CD4-positive, alpha-beta T cell treated with Interleukin-12 subunit alpha and Interleukin-12 subunit beta, for 1 hour (primary cell): ENCODE results near the gene WWOX.

ENCODE experiments used
- DNase-seq: peaks from one replicate; pipeline ENCODE4 v3.0.0-alpha.2; 2020

WWOX gene

DNA sequence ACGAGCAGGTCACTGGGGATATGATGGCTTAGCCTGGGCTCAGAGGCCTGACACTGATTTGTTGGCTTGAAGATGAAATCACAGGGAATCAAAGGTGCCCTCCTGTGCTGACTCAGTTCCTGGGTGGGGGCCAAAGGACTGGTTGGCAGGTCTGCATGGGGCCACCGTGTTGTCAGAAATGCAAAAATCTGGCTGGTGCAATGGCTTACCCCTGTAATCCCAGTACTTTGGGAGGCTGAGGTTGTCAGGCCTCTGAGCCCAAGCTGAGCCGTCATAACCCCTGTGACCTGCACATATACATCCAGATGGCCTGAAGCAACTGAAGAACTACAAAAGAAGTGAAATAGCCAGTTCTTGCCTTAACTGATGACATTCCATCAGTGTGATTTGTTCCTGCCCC is 314.2 kb downstream of the WWOX start:
- DNase-seq, result no peak

DNA sequence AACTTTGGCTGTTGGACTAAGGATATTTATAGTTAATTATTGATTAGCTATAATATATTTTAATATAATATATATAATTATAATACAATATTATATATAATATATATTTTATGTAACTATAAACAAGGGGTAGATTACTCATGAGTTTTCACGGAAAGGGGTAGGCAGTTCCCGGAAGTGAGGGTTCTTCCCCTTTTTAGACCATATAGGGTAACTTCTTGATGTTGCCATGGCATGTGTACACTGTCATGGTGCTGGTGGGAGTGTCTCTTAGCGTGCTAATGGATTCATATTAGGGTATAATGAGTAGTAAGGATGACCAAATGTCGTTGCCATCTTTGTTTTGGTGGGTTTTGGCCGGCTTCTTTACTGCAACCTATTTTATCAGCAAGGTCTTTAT is 315.6 kb downstream of the WWOX start:
- DNase-seq, result no peak

DNA sequence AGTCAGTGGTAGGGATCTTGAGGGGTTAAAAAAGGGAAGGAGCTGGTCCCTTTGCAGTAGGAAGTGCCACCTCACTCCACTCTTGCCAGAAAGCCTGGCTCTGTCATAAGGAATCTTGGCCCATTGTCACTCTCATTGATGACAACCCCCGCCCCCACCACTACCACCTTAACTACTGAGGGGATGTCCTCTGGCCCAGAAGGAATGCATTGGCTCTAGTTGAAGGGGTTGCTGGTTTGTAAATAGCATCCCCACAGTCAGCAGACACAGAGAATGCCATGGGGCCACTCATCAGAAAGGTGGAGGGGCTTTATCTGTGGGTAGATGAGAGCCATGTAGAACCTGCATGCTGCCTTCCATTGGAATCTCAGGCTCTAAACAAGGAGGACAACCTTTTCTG is 316.2 kb downstream of the WWOX start:
- no peak for DNase-seq

DNA sequence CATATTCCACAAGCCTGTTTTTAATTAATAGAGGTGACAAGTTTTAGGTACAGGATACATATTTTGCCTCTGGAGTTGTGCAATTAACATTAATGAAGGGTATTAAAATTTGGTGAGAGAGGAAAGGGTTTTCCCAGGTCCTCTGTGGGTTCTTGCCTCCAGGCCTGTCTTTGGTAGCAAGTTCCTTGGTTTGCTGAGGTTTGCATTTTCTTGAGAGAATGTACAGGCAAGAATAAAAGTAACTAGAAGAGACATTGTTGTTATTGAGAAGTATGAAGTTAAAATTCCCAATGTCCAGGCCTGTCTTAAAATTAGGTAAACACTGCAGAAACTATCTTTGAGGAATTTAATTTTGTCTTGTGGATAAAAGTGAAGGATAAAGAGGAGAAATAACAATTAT is 316.9 kb downstream of the WWOX start:
- DNase-seq, result no peak

GRCh38 chr16:78421181-78421708 is 321.8 kb downstream of the WWOX start:
- DNase-seq, result no peak

GRCh38 chr16:78425281-78425680 is 325.8 kb downstream of the WWOX start:
- DNase-seq, result no peak

- no peak for DNase-seq
These were observed 326.5 kb downstream of the WWOX start for GRCh38 chr16:78425891-78426510.

DNA sequence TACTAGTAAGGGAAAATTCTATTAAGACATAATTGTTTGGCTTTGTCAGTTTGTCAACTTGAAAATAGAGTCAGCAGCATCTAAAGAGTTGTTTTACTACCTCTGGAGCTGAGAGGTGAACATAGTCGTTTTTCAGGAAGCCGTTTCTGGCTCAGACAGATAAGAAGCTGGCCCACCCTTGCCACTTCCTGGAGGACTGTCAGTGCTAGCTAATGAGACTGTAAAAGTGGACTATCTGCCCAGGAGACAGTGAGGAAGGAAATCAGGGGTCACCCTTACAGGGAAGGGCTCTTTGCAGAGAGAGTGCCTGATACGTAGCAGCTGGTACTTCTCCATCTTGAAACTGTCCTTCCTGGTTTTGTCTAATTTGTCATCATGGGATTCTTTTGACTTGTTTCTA is 328.7 kb downstream of the WWOX start:
- DNase-seq, result no peak

DNA sequence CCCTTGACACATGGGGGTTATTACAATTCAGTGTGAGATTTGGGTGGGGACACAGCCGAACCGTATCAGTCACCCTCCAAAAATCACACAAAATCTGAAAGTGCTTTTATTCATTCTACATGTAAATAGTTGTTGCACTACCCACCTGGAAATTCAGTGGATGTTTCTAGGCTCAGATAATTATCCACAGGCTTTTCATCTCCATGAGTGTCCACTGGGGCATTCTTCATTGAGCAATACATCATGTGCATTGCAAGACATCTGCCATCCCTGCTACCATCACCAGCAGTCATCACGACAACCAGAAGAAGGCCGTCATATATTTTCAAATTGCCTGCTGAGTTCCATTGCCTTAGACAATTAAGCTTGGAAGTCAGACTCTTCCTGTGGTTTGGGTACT is 330.8 kb downstream of the WWOX start:
- DNase-seq, result no peak

- no peak for DNase-seq
These were observed 331.7 kb downstream of the WWOX start for GRCh38 chr16:78431004-78431670.

- no peak for DNase-seq
These were observed 332.2 kb downstream of the WWOX start for GRCh38 chr16:78431701-78432100.

GRCh38 chr16:78432451-78432850 is 333.0 kb downstream of the WWOX start:
- DNase-seq, result no peak

- no peak for DNase-seq
These were observed 333.7 kb downstream of the WWOX start for GRCh38 chr16:78433116-78433515.

- no peak for DNase-seq
These were observed 334.9 kb downstream of the WWOX start for GRCh38 chr16:78434401-78434800.

DNA sequence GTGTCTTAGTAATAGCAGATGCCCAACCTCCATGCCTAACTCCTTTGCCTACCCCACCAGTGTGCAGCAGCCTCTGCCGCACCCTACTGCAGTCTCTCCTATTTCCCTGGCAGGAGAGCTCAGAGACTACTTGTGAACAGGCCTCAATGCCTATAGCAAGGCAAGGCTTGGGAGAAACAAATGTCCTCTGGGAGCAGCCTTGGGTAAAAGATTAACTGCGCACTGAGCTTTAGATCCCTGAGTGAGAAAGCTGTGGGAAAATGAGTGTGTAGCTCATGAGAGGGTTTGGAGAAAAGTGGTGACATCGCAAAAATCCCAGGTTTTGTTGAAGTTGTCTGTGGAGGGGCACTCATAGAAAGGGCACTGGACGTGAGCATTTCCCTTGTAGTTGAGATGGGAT is 335.8 kb downstream of the WWOX start:
- DNase-seq, result no peak

GRCh38 chr16:78436023-78436422 is 336.6 kb downstream of the WWOX start:
- DNase-seq, result no peak

DNA sequence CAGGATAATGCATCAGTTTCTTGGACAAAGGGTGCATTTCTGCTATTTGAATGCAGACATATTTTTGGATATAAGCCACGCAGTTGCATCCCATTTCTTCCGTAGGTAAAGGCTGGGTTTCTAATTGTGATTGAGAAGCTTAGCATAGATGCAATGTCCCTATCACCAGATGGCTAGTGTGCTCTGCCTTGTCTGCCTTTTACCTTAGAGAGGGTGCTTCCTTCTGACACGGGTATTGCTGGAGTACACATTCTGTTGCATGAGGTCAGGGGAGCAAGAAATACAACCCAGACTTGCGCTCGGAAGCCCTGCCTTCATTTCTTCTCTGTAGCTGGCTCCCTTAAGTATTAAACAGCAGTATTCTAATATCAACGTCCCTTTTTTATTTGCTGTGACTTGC is 337.4 kb downstream of the WWOX start:
- no peak for DNase-seq

DNA sequence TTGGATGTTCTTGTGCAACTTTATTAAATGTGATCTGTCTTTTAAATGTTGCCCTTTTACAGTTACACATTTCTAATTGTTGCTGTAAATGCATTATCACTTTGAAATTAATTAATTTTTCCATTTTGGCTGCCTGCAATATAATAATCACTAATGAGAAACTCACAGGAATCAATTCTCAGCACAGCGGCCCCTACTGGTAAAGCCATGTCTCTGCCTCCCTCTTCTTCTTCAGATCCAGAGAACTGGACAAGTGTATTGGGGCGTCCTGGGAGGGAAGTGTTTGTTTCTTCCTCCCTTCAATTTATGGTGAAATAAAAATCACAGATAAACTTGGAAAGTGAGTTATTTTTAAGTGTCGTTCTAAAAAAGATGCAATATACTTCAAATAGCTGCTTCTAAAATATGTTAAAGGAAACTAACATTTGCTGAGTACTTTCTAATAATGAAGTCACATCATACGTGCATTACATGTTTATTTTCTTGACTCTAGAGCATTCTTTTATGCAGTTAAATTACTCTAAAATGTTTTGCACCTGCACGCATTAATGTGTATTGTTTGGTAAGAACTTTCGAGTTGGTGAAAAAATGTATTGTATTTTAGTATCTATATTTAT is 338.0 kb downstream of the WWOX start:
- peak; percentile 39 for DNase-seq

- DNase-seq, result no peak
These were observed 338.8 kb downstream of the WWOX start for GRCh38 chr16:78438219-78438618.

DNA sequence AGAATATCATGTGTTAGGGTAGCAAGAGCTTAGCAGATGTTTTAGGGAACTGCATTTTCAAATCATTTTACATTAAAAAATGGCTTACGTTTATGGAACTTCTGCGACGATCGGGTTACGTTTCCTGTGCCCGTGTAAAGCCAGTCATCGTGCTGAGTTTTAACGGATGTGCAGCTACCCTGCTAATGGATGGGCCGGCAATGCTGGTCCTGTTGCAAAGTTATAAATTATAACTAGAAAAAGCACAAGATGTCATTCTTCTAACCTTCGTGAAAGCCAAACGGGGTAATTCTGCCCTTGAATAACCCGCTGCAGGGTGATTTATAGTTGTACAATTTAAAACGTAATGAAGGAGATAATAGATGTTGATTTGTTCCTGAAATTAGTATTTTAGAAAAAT is 339.2 kb downstream of the WWOX start:
- DNase-seq, result no peak

- DNase-seq, result no peak
These were observed 340.2 kb downstream of the WWOX start for GRCh38 chr16:78439646-78440045.

GRCh38 chr16:78441298-78441697 is 341.8 kb downstream of the WWOX start:
- no peak for DNase-seq

DNA sequence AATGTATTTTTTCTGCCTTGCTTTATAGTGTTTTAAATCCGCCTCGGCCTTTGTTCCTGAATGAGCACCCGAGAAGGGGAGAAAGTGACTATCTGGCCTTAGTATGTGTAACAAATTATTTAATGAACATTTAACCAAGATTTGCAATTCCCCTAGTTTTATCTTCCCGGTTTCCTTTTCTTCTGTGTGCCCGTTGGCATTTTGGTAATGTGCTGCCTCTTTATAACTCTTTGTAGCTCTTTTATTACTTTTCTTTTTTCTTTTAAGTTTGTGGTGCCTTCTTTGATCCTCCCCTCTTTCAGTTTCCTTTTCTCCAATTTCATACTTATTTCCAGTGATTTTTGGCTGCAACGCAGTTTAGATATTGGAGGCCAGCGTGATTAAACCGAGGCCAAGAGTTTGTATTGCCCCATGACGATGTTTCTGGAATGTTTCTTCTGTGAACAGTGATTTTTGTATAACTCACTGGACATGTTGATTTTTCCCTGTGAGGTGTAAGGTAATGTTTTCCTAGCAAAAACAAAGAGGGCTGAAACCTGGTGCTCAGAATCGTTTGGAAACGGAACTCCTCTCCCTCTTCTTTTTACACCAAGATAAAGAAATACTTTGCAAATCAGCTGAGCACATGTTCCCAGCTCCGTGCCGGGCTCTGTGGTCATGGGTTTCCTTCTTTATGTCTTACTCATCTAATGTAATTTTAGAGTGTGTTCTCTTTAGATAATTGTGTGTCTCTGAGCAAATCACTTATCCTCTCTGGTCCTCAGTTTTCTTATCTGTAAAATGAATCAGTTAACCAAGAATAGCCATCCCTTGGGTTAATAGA is 344.3 kb downstream of the WWOX start:
- no peak for DNase-seq

DNA sequence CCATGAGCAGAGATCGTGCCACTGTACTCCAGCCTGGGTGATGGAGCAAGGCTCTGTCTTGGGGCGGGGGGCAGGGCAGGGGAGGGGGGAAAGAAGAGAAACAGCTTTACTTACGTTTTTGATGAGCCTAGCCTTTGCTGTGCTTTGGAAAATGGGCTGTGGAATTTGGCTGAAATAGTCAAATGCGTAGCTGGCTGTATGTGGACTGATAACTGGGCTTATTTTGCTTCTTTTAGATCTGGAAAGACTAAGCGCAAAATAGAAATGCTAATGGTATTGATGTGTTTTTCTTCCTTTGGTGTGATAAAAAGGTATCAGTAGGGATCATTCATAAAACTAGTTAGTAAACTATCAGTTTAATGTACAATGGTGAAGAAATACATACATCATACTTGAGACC is 346.4 kb downstream of the WWOX start:
- no peak for DNase-seq
